GM06990 (cell line): ENCODE measurements around the gene LIPC.

Experiments
- DNase-seq: peaks from one replicate; pipeline ENCODE4 v3.0.0-alpha.2; 2011; ENCODE audit not compliant: insufficient read length; ENCODE audit errors: extremely low read depth
- H3K27me3 ChIP-seq: replicated peaks from 2 replicates; pipeline ENCODE4 v1.6.0; 2011; ENCODE audit warnings: low read length; ENCODE audit not compliant: control insufficient read depth, insufficient read depth
- H3K36me3 ChIP-seq: 2 replicates; pipeline ENCODE4 v1.5.1; 2011; ENCODE audit warnings: low read length; ENCODE audit not compliant: control insufficient read depth, insufficient read depth
- H3K4me3 ChIP-seq: replicated peaks from 2 replicates; pipeline ENCODE4 v1.5.1; 2011; ENCODE audit warnings: low read depth, mild to moderate bottlenecking, control low read depth, low read length
- TF ChIP-seq, protein P1 (sequence below): IDR thresholded peaks from 2 replicates; pipeline ENCODE4 v1.5.1; 2011; ENCODE audit warnings: low read length, control low read depth, mild to moderate bottlenecking, inconsistent platforms; ENCODE audit not compliant: insufficient read depth, poor library complexity, severe bottlenecking

Gene LIPC

DNA sequence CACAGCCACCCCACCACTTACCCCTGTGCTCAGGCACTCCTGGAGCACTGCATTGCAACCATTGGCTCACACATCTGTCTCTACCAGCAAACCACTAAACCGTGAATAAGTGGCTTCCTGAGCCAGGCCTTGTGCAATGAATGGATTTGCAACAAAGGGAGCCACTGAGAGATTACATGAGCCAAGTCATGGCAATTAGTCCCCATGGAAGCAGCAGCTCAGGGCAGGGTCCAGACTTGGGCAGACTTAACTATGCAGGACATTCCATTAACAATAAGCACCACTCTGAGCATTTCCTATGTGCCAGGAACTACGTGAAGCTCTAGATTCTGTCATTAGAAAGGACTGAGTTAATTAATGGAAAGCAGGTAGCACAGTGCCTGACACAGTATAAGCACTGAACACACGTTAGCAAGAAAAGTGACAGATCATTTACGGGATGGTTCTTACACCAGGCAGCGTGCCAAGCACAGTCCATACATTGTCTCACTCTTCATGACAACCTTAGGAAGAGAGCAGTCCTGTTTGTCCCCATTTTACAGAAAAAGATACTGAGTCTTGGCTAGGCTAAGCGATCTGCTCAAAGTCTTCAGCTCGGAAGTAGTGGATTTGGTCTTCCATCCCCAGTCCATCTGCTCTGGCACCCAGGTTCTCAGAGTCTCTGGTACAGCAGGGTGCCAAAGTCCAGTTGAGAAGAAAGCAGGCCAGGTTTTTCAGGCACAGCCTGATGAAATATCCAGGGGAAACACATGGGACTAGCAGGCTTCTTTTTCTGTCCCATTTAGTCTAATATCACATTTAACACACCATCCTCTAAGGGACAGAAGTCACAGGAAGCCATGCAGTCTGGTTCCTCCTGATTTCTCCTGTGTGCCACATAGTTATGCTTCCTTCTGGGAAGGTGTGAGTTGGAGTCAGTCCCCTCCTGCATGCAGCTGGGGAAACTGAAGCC, 44.1 kb downstream of the LIPC start:
- H3K27me3 ChIP-seq = no peaks in the 10 kb centered on the region
- TF ChIP-seq, protein P1, sequence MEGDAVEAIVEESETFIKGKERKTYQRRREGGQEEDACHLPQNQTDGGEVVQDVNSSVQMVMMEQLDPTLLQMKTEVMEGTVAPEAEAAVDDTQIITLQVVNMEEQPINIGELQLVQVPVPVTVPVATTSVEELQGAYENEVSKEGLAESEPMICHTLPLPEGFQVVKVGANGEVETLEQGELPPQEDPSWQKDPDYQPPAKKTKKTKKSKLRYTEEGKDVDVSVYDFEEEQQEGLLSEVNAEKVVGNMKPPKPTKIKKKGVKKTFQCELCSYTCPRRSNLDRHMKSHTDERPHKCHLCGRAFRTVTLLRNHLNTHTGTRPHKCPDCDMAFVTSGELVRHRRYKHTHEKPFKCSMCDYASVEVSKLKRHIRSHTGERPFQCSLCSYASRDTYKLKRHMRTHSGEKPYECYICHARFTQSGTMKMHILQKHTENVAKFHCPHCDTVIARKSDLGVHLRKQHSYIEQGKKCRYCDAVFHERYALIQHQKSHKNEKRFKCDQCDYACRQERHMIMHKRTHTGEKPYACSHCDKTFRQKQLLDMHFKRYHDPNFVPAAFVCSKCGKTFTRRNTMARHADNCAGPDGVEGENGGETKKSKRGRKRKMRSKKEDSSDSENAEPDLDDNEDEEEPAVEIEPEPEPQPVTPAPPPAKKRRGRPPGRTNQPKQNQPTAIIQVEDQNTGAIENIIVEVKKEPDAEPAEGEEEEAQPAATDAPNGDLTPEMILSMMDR = no peak
- no peaks in the 10 kb centered on the region for H3K36me3 ChIP-seq
- no peak for DNase-seq
- H3K4me3 ChIP-seq = no peak overlapping the region

DNA sequence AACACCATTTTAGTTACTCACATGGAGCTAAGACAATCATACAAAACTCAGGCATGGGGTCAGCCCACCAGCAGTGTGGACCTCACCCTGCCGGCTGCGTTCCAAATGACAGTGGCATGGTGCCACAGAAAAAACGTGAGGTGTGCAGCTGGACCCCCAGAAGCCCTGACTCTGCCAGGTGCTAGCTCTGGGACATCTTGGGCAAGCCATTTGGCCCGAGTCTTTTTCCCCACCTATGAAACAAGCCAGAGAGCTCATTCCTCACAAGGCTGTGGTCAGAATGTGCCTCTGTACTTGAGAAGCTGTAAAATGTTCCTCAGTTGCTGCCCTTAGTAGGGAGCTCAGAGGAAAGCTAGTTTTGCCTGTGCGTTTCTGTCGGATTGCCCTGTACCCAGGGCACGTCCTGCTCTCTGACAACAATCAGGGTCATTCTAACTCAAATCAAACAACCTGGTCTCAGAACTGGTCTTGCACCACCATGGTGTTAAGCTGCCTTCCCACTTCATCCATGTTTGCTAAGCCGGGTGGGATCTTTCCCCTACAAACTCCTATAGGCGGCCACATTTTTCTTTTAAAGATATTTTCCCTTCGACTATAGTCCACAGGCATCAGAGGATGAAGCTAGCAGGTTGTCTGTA, 44.9 kb downstream of the LIPC start:
- H3K4me3 ChIP-seq = no peak overlapping the region
- H3K27me3 ChIP-seq = no peaks in the 10 kb centered on the region
- no peak for DNase-seq
- TF ChIP-seq, protein P1 = no peak
- H3K36me3 ChIP-seq = no peaks in the 10 kb centered on the region

DNA sequence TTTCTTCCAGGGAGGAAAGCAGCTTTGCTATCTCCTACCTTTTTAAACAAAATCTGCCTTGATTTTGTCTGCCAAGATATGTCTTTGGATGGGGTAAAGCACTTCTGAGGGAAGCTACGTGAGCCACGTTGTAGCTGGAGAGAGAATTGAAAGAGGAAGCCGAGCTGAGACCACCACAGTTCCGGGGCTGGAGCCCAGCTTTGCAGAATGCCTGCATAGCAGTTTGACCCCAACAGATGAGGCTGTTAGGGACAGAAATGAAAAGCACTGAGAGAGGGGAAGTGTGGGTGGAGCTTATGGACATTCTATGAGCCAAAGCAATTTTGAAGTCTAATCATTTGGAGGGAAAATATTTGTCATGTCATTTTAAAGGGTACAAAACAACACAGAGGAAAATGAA, 45.4 kb downstream of the LIPC start:
- Histone ChIP-seq H3K27me3 (no peaks in the 10 kb centered on the region), H3K4me3 (no peak overlapping the region), H3K36me3 (no peaks in the 10 kb centered on the region)
- TF ChIP-seq, protein P1 = no peak
- DNase-seq = no peak

DNA sequence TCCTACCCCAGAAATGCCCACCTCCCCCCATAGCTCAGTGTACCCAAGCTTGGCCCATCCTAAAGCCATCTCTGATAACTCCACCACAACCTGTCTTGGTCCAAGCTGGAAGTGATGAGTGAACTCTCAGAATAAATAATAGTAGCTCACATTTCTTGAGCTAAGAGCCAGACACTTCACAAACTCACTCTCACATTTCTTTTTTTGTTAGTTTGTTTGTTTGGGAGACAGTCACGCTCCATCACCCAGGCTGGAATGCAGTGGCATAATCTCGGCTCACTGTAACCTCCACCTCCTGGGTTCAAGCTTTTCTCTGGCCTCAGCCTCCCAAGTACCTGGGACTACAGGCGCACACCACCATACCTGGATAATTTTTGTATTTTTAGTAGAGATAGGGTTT, 46.2 kb downstream of the LIPC start:
- H3K4me3 ChIP-seq = no peak overlapping the region
- no peaks in the 10 kb centered on the region for H3K27me3 ChIP-seq
- H3K36me3 ChIP-seq = no peaks in the 10 kb centered on the region
- no peak for DNase-seq
- TF ChIP-seq, protein P1 = no peak

DNA sequence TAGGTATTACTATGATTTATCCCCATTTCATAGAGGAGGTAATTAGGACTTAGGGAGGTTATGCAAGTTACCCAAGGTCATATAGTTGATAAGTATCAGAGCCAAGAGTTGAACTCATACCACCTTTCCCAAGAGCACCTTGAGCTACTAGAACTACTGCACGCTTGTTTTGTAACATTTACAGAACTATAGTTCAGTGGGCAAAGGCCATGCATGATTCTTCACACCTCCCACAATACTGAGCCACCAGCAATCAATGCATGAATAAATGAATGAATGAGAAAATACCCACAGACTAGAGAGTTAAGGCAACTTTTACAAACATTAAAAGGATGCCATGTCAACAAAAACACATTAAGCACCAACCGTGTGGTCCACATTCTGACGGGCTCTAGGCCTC, 46.8 kb downstream of the LIPC start:
- Histone ChIP-seq H3K36me3 (no peaks in the 10 kb centered on the region), H3K4me3 (no peak overlapping the region), H3K27me3 (no peaks in the 10 kb centered on the region)
- TF ChIP-seq, protein P1 = no peak
- no peak for DNase-seq
